GM18505 (cell line): ENCODE results near the gene SPINT3.

Experiments
- ATAC-seq: cut with Tn5 transposase; IDR thresholded peaks from one replicate; pipeline ENCODE4 v1.9.1; 2021; ENCODE audit not compliant: unreplicated experiment
- POLR2A ChIP-seq: IDR thresholded peaks from 4 replicates; pipeline ENCODE4 v1.6.1; 2011; ENCODE audit warnings: borderline replicate concordance; ENCODE audit not compliant: insufficient read depth, insufficient read length; ENCODE audit errors: extremely low read depth

SPINT3 gene

DNA sequence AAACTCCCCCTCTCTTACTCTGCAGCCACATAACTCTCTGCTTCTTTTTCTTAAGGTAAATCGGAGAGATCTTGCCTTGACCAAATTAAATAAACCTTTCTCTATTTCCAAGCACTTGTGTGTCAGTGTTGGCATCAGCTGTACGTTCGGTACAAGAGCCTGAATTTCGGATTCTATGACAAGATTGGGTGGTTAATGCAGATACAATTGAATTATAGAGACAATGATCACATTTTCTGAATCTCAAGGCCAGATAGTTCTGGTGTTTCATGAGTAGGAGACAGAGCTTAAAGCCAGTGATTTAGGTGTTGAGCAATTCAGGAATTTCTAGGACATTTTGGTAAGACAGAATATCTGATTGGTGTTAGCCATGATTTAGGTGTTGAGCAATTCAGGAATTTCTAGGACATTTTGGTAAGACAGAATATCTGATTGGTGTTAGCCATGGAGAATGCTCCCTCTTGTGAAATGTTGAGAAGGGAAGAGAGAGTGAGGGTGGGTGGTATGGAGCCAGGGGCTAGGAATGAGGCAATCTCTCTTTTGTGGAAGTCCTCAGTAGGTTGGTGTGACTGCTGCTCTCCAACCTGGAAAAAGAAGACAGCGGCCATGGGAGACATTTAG lies 5.1 kb downstream of the SPINT3 start:
- TF ChIP-seq POLR2A = no peak
- ATAC-seq = no peak

DNA sequence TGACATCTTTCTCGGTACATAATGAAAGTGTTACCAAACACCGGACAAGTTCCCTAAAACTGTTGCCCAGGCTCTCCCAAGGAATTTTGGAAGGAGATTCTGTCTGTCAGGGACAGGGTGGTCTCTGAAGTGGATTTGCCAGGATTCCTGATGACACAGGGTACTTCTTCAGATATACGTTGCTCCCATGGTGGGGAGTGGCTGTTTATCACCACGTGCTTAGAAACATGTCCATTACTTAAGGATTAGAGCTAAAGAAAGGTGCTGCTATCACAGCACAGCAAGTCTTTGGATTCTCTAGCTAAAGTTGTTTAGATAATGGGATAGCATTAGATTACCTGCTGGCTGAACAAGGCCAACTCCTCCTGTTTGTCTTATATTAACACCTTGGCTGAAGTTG lies 6.3 kb downstream of the SPINT3 start:
- no peak for ATAC-seq

DNA sequence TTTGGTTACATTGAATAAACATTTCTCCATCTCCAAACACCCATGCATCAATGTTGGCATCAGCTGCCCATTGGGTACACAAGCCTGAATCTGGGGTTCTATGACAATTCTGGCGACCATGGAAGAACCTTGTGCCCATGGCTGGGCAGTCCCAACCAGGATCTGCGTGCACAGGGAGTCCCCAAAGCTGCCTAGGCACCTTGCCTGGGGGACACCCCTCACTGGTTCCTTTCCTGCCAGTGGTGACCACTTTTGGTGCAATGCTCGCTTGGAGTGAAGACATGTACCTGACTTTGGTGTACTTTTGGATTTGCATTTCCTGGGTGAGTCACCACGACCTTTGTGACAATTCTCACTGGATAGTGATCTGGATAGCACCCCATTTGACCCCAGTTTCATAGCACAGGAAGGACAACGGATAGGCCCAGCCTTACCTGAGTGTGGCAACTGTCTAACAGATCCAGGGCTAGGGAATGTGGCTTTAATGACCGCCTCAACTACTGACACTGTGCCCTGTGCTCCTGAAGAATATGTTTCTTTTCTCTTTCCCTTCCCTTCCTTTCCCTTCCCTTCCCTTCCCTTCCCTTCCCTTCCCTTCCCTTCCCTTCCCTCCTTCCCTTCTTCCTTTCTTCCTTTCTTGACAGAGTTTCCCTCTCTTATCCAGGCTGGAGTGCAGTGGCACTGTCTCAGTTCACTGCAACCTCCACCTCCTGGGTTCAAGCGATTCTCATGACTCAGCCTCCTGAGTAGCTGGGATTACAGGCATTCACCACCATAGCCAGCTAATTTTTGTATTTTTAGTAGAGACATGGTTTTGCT lies 7.1 kb downstream of the SPINT3 start:
- TF ChIP-seq POLR2A = no peak
- ATAC-seq = no peak

More for the DNA sequence above, 6.3 kb downstream of the SPINT3 start:
- no peak for TF ChIP-seq POLR2A

DNA sequence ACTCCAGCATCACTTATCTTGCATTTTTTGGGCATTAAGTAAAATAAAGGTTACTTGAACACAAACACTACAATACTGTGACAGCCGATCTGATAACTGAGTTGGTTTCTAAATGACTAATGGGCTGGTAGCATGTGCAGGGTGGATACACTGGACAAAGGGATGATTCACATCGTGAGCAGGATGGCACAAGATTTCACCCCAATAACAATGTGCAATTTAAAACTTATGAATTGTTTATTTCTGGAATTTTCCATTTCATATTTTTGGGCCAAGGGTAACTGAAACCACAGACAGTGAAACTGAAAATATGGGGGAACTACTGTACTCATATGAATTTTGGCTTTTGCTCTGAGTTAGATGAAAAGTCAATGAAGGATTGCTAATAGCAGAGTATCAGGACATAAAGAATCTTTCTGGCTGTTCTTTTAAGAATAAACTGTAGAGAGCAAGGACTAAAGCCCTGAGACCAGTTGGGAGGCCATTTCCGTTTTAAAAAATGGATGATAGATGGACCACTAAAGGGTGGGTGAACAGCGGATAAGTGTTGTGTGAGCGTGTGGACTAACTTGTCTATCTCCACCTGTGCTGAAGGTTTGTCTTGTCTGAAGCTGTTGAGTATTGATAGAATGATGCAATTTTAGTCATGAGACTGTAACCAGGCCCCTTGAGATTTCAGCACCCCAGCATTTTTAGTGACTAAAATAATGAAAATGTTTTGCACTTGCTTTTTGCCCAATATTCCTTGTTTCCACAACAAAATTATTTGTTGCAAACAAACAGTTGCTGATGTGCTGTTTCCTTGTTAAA lies 8.2 kb downstream of the SPINT3 start:
- no peak for ATAC-seq
- no peak for TF ChIP-seq POLR2A

DNA sequence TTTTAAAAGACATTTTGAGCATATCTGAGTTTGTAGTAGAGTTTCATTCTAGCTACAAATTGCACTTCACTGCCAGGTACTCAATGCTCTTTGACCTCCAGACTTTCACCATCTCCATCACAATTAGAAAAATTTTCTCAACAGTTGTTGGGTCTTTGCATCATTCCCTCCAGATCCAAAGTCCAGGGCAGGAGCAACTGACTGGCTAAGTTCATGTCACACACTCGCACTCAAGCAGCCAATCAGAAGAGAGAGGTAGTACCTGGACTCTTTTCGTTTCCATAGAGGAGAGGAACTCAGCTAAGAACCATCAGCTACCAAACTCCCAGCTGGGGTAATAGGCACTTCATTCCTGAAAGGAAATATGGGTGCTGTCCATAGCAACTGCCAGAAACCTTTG lies 9.0 kb downstream of the SPINT3 start:
- no peak for ATAC-seq
- no peak for TF ChIP-seq POLR2A

DNA sequence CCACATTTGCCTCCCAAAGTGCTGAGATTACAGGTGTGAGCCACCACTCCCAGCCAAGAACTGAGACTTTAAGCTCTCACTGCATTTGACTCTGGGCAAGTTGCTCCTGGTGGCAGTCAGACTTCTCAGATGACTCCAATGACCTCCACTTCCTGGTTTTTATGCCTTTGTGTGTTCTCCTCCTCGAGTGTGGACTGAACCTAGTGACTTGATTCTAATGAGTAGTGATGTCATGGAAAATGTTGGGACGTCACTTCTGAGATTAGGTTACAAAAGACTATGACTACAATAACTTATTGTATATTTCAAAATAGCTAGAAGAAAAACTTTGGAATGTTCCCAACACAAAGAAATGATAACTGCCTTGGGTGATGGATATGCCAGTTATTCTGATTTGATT lies 12.0 kb downstream of the SPINT3 start:
- ATAC-seq = no peak
- no peak for TF ChIP-seq POLR2A

DNA sequence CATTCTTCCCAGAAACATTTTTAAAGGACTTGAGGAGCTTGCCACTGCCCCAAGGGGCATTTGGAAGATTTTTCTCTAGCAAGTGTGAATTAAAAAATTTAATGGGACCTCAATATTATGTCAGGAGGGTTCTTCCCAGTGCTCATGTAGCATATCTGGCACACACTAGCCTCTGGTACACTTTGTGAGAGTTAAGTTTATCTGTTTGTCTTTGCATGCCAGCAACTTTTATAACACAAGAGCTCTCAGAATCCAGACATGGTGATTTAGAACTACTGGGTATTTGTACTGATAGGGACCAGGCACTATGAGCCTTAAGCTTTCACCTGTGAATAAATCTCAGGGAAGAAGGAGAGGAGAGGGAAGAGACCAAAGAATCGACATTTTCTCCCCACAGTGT lies 12.9 kb downstream of the SPINT3 start:
- ATAC-seq = no peak
- TF ChIP-seq POLR2A = no peak

DNA sequence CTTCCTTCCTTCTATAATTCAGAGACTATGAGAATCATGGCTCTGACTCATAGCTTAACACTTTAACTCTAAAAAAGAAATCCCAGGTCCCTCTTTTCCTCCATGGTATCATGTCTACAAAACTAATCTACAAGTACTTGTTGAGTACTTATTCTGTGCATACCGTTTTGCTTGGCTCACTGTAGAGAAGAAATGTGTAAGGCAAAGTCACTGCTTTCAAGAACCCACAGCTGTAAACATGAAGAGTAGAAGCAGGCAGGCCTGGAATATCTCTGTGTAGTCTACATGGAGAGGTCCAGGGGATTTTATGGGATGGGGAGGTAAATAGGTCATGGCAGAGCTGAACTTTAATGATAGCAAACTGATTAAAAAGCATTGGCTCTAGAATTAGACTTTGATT lies 13.8 kb downstream of the SPINT3 start:
- no peak for ATAC-seq
- no peak for TF ChIP-seq POLR2A

DNA sequence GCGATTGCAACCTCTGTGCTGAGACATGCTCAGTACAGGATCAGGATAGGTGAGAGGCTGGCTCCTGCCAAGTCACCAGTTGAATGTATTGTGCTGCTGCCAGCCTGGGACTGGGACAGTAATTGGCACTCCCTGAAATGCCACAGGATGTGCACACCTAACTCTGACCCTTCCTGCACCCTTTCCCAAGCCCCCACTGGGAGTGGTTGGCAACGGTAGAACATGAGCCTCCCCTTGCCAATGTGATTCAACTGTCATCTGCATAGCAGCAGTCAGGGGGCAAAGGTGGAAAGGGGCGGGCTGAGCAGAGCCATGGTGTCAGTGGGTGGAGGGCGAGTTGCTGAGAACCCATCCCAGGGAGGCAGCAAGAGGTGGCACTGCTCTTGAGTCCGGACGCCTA lies 15.4 kb downstream of the SPINT3 start:
- no peak for TF ChIP-seq POLR2A
- no peak for ATAC-seq

DNA sequence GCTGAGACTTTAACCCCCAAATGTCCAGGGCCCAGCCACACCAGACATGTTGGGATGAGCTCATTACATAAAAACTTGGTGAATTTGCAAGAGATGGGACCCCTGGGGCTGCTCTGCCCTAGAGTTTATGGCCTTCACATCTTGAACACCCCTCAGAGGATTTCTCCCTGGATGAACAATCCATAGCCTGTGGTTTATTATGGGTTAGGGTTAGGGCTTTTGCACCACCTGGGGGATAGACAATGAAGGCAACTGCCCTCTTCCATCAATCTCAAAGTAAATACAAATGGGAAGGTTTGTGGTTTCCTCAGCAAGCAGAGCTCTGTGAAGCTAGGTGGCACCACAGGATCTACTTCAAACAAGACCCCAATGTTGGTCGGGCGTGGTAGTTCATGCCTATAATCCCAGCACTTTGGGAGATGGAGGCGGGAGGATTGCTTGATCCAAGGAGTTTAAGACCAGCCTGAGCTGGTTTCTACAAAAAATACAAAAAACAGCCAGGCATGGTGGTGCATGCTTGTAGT lies 17.4 kb downstream of the SPINT3 start:
- TF ChIP-seq POLR2A = no peak
- no peak for ATAC-seq

DNA sequence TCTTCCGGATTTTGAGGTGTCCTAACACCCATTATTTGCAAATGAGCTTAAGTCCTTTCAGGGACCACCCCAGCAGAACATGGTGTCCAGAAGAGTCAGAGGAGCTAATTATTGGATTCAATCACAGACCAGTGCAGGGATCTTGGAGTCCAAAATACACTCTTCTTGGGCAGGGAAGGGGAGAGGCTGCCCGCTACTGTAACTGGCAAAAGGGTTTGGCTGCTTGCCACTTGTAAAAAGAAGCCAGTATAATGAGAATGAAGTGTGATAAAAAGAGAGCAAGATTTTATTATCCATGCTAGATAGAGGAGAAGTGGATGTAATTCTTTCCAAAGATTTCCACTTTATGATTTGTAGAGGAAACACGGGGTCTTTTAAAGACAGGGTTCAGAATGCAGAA lies 19.3 kb downstream of the SPINT3 start:
- ATAC-seq = no peak
- no peak for TF ChIP-seq POLR2A

DNA sequence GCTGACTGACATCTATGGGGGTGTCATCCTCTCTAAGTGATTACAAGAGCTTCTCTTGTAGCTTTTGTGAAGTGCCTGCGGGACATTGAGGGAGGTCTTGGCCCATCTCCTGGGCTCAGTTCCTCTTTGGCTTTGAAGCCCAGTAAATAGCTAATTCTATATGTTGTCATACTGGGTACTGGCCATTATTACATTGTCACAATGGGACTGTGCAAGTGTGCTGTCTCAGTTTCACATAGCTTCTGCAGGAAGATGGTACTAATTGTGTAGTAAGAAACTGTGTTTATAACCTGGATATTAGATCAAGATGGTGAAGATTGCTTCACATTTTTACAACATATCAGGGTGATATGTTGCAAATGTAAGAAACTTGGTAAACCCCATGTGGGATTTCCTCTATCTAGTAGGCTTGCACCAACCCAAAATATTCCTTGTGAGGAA lies 19.9 kb downstream of the SPINT3 start:
- no peak for ATAC-seq
- TF ChIP-seq POLR2A = no peak

DNA sequence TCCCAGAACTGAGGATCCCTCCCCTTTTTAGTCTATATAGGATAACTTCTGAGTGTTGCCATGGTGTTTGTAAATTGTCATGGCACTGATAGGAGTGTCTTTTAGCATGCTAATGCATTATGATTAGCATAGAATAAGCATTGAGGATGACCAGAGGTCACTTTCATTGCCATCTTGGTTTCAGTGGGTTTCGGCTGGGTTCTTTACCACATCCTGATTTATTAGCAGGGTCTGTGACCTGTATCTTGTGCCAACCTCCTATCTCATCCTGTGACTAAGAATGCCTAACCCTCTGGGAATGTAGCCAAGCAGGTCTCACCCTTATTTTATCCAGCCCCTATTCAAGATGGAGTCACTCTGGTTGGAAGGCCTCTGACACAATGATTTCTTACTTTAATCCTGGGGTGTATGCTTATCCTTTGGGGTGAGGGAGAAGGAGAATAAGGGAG lies 26.3 kb downstream of the SPINT3 start:
- no peak for TF ChIP-seq POLR2A
- ATAC-seq = no peak
